ENCODE results near the gene CARMIL1.

DNA sequence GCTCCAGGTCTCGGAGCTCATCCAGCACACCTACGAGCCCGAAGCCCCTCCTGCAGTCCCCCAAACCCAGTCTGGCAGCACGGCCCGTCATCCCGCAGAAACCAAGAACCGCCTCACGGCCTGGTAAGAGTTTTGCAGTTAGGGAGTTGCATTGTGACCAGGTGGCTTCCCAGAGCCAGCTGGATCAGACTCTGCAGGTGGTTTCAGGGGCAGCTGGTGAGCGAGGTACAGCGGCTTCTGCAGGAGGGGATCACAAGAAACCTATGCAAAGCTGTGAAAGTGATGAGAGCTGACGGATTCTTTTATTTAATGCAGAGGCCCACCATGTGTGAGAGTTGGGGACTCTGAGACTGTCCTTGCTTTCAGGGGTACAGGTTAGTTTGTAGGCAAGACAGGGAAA, 327.0 kb downstream of the CARMIL1 start:
- TF ChIP-seq, protein P1, sequence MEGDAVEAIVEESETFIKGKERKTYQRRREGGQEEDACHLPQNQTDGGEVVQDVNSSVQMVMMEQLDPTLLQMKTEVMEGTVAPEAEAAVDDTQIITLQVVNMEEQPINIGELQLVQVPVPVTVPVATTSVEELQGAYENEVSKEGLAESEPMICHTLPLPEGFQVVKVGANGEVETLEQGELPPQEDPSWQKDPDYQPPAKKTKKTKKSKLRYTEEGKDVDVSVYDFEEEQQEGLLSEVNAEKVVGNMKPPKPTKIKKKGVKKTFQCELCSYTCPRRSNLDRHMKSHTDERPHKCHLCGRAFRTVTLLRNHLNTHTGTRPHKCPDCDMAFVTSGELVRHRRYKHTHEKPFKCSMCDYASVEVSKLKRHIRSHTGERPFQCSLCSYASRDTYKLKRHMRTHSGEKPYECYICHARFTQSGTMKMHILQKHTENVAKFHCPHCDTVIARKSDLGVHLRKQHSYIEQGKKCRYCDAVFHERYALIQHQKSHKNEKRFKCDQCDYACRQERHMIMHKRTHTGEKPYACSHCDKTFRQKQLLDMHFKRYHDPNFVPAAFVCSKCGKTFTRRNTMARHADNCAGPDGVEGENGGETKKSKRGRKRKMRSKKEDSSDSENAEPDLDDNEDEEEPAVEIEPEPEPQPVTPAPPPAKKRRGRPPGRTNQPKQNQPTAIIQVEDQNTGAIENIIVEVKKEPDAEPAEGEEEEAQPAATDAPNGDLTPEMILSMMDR (IDR thresholded peaks at IDR 0.05), result no peak
- TF ChIP-seq POLR2A (IDR thresholded peaks at IDR 0.05), result no peak
